COLO668 (cell line): ENCODE results near the gene DMWD.

Source experiments
- DNase-seq: peaks from one replicate; lab custom pipeline; 2025; ENCODE audit not compliant: unreplicated experiment; lab: John Stamatoyannopoulos, UW

The DMWD gene

GRCh38 chr19:45792470-45793177 lies at the start of gene DMWD:
Gene DMWD (minus strand): TSS chr19:45792845. CDS start chr19:45792756, 89 bp downstream.
- DNase-seq = peak; percentile 98

GRCh38 chr19:45842198-45842597 lies 49.6 kb upstream of the DMWD start:
- DNase-seq = no peak

GRCh38 chr19:45834970-45835369 lies 42.3 kb upstream of the DMWD start:
- no peak for DNase-seq

GRCh38 chr19:45828945-45829344 lies 36.3 kb upstream of the DMWD start:
- DNase-seq = no peak

GRCh38 chr19:45828523-45828922 lies 35.9 kb upstream of the DMWD start:
- no peak for DNase-seq

- no peak for DNase-seq
Measured at GRCh38 chr19:45827459-45828093, 34.9 kb upstream of the DMWD start.

- no peak for DNase-seq
Measured at GRCh38 chr19:45826934-45827333, 34.3 kb upstream of the DMWD start.

- DNase-seq = no peak
Measured at GRCh38 chr19:45825917-45826893, 33.6 kb upstream of the DMWD start.

- no peak for DNase-seq
Measured at GRCh38 chr19:45825263-45825605, 32.6 kb upstream of the DMWD start.

- DNase-seq = no peak
Measured at GRCh38 chr19:45824531-45825262, 32.1 kb upstream of the DMWD start.

- DNase-seq = peak; percentile 79
Measured at GRCh38 chr19:45824041-45824471, 31.4 kb upstream of the DMWD start.

GRCh38 chr19:45823182-45823581 lies 30.5 kb upstream of the DMWD start:
- no peak for DNase-seq

GRCh38 chr19:45822716-45823115 lies 30.1 kb upstream of the DMWD start:
- DNase-seq = no peak

- no peak for DNase-seq
Measured at GRCh38 chr19:45821570-45821969, 28.9 kb upstream of the DMWD start.

GRCh38 chr19:45821103-45821521 lies 28.5 kb upstream of the DMWD start:
- no peak for DNase-seq

- no peak for DNase-seq
Measured at GRCh38 chr19:45820413-45821102, 27.9 kb upstream of the DMWD start.

GRCh38 chr19:45819769-45820168 lies 27.1 kb upstream of the DMWD start:
- no peak for DNase-seq

GRCh38 chr19:45817725-45818301 lies 25.2 kb upstream of the DMWD start:
- DNase-seq = peak; percentile 54

GRCh38 chr19:45817010-45817724 lies 24.5 kb upstream of the DMWD start:
- DNase-seq = peak; percentile 93
